Skeletal muscle tissue (tissue), 4 donors: ENCODE results near the gene DHX9. TPM values are rescaled to one million over a fixed set of nuclear protein-coding genes. Genes with fewer than 3 reads are reported as not detected.

Source experiments
- H3K27ac ChIP-seq: one replicate; pipeline ENCODE4 v1.7.0; 2013; ENCODE audit warnings: mild to moderate bottlenecking, low read depth, low read length, inconsistent platforms
- H3K27me3 ChIP-seq, 3 donors: one replicate each; pipeline ENCODE4 v1.7.0; 2013; ENCODE audit warnings: low read length in 3 of 3; ENCODE audit not compliant: control insufficient read depth in 3 of 3, insufficient read depth in 3 of 3
- H3K36me3 ChIP-seq, 3 donors: one replicate each; pipeline ENCODE4 v1.7.0; 2013; ENCODE audit warnings: low read length in 3 of 3; ENCODE audit not compliant: control insufficient read depth in 3 of 3, insufficient read depth in 3 of 3
- H3K4me1 ChIP-seq, 3 donors: one replicate each; pipeline ENCODE4 v1.7.0; 2013; ENCODE audit warnings: low read length in 3 of 3, mild to moderate bottlenecking in 3 of 3; ENCODE audit not compliant: control insufficient read depth in 3 of 3, insufficient read depth in 3 of 3
- H3K4me3 ChIP-seq, 3 donors: one replicate each; pipeline ENCODE4 v1.7.0; 2013; ENCODE audit warnings: low read length in 3 of 3
- H3K9ac ChIP-seq, 3 donors: one replicate each; pipeline ENCODE4 v1.7.0; 2013; ENCODE audit warnings: low read length in 3 of 3, mild to moderate bottlenecking in 3 of 3, moderate library complexity in 2 of 3, low read depth in 1 of 3
- H3K9me3 ChIP-seq, 3 donors: one replicate each; pipeline ENCODE4 v1.7.0; 2013; ENCODE audit warnings: low read length in 3 of 3; ENCODE audit not compliant: control insufficient read depth in 3 of 3
- total RNA-seq: library from RNA; depleted of rRNA; stranded (reverse); fragments of >200 nt; gene quantifications from one replicate; pipeline ENCODE4 v1.2.3, GENCODE V29; 2014
- donor health status: Osteomylitis.

DHX9 gene
- total RNA-seq, 1 donor from 2014 or later, result 142 TPM

- Histone ChIP-seq H3K27ac (no peak overlapping the region), H3K27me3 (no peaks in the 10 kb centered on the region), H3K36me3 (no peaks in the 10 kb centered on the region)
These were observed 71.0 kb downstream of the DHX9 start for GRCh38 chr1:182910143-182910542.

GRCh38 chr1:182913401-182913800 is 74.3 kb downstream of the DHX9 start:
- Histone ChIP-seq H3K9ac (no peak overlapping the region), H3K4me1 (no peaks in the 10 kb centered on the region), H3K36me3 (no peaks in the 10 kb centered on the region), H3K27ac (no peak overlapping the region), H3K9me3 (no peaks in the 10 kb centered on the region), H3K4me3 (no peak overlapping the region), H3K27me3 (no peaks in the 10 kb centered on the region)

More at GRCh38 chr1:182910143-182910542, 71.0 kb downstream of the DHX9 start:
- Histone ChIP-seq H3K4me1 (no peaks in the 10 kb centered on the region), H3K9ac (no peak overlapping the region), H3K9me3 (no peaks in the 10 kb centered on the region), H3K4me3 (no peak overlapping the region)

- no peak overlapping the region for H3K27ac ChIP-seq
- H3K4me1 ChIP-seq, result no peaks in the 10 kb centered on the region
- no peaks in the 10 kb centered on the region for H3K36me3 ChIP-seq
These were observed 78.2 kb downstream of the DHX9 start for GRCh38 chr1:182917378-182917777.

GRCh38 chr1:182925661-182926060 is 86.5 kb downstream of the DHX9 start:
- Histone ChIP-seq H3K9ac (no peak overlapping the region), H3K36me3 (no peaks in the 10 kb centered on the region), H3K27ac (no peak overlapping the region), H3K4me3 (no peak overlapping the region), H3K9me3 (no peaks in the 10 kb centered on the region), H3K27me3 (peaks cover 0 to 4% (median 0%) of the 10 kb centered on the region in 3 donors), H3K4me1 (no peaks in the 10 kb centered on the region)

More at GRCh38 chr1:182917378-182917777, 78.2 kb downstream of the DHX9 start:
- H3K4me3 ChIP-seq, result no peak overlapping the region
- no peaks in the 10 kb centered on the region for H3K9me3 ChIP-seq
- H3K9ac ChIP-seq, result no peak overlapping the region
- peaks cover 0 to 6% (median 0%) of the 10 kb centered on the region in 3 donors for H3K27me3 ChIP-seq

GRCh38 chr1:182927693-182928433 is 88.7 kb downstream of the DHX9 start:
- H3K36me3 ChIP-seq, result no peaks in the 10 kb centered on the region
- no peaks in the 10 kb centered on the region for H3K9me3 ChIP-seq
- no peak overlapping the region for H3K9ac ChIP-seq
- H3K27me3 ChIP-seq, result no peaks in the 10 kb centered on the region
- H3K4me3 ChIP-seq, result no peak overlapping the region
- H3K4me1 ChIP-seq, result no peaks in the 10 kb centered on the region
- H3K27ac ChIP-seq, result no peak overlapping the region

GRCh38 chr1:182930985-182931384 is 91.8 kb downstream of the DHX9 start:
- H3K27me3 ChIP-seq, result no peaks in the 10 kb centered on the region
- no peaks in the 10 kb centered on the region for H3K4me1 ChIP-seq
- H3K9ac ChIP-seq, result no peak overlapping the region
- no peak overlapping the region for H3K4me3 ChIP-seq
- H3K36me3 ChIP-seq, result no peaks in the 10 kb centered on the region
- H3K9me3 ChIP-seq, result peaks cover 0 to 3% (median 0%) of the 10 kb centered on the region in 3 donors
- no peak overlapping the region for H3K27ac ChIP-seq

GRCh38 chr1:182935716-182936115 is 96.6 kb downstream of the DHX9 start:
- Histone ChIP-seq H3K4me1 (no peaks in the 10 kb centered on the region), H3K9me3 (peaks cover 0 to 3% (median 0%) of the 10 kb centered on the region in 3 donors), H3K27ac (no peak overlapping the region), H3K9ac (no peak overlapping the region), H3K27me3 (peaks cover 0 to 2% (median 0%) of the 10 kb centered on the region in 3 donors), H3K4me3 (no peak overlapping the region), H3K36me3 (no peaks in the 10 kb centered on the region)

Other genes with a start within 250 kb of the DHX9 start
- gene RGS16, start 235.0 kb upstream of the DHX9 start, total RNA-seq, result 7.8 TPM
- gene RGS8, start 154.8 kb upstream of the DHX9 start, total RNA-seq, result not detected
- 47.5 TPM for gene NPL, start 49.6 kb upstream of the DHX9 start, total RNA-seq
- gene SHCBP1L, start 113.8 kb downstream of the DHX9 start, total RNA-seq, result under 0.01 TPM
- gene LAMC1, start 184.1 kb downstream of the DHX9 start, total RNA-seq, result 289 TPM